Ishikawa (cell line): Measurements from ENCODE around the gene SEMA5A.

Experiments
- CEBPB ChIP-seq: IDR thresholded peaks from 2 replicates; pipeline ENCODE4 v1.6.1; 2012
- CREB1 ChIP-seq: IDR thresholded peaks from 2 replicates; pipeline ENCODE4 v1.6.1; 2012; ENCODE audit warnings: low read depth
- EGR1 ChIP-seq: IDR thresholded peaks from 2 replicates; pipeline ENCODE4 v1.6.1; 2012
- EP300 ChIP-seq: IDR thresholded peaks from 2 replicates; pipeline ENCODE4 v1.6.1; 2012; ENCODE audit warnings: borderline replicate concordance
- FOXM1 ChIP-seq: IDR thresholded peaks from 2 replicates; pipeline ENCODE4 v1.6.1; 2012; ENCODE audit warnings: low read depth, borderline replicate concordance
- RAD21 ChIP-seq: IDR thresholded peaks from 2 replicates; pipeline ENCODE4 v1.6.1; 2012; ENCODE audit warnings: low read depth
- TAF1 ChIP-seq: IDR thresholded peaks from 2 replicates; pipeline ENCODE4 v1.6.1; 2012; ENCODE audit warnings: low read depth, mild to moderate bottlenecking
- TCF12 ChIP-seq: IDR thresholded peaks from 2 replicates; pipeline ENCODE4 v1.6.1; 2012; ENCODE audit warnings: low read depth
- TEAD4 ChIP-seq: IDR thresholded peaks from 2 replicates; pipeline ENCODE4 v1.6.1; 2012
- YY1 ChIP-seq: IDR thresholded peaks from 2 replicates; pipeline ENCODE4 v1.6.1; 2012; ENCODE audit warnings: low read depth
- ZBTB7A ChIP-seq: IDR thresholded peaks from 2 replicates; pipeline ENCODE4 v1.6.1; 2012; ENCODE audit warnings: low read depth
- TF ChIP-seq, protein P1 (sequence below): IDR thresholded peaks from 2 replicates; pipeline ENCODE4 v1.6.1; 2012; ENCODE audit warnings: low read depth, mild to moderate bottlenecking
- TF ChIP-seq, protein P2 (sequence below): IDR thresholded peaks from 2 replicates; pipeline ENCODE4 v1.6.1; 2012

DNA sequence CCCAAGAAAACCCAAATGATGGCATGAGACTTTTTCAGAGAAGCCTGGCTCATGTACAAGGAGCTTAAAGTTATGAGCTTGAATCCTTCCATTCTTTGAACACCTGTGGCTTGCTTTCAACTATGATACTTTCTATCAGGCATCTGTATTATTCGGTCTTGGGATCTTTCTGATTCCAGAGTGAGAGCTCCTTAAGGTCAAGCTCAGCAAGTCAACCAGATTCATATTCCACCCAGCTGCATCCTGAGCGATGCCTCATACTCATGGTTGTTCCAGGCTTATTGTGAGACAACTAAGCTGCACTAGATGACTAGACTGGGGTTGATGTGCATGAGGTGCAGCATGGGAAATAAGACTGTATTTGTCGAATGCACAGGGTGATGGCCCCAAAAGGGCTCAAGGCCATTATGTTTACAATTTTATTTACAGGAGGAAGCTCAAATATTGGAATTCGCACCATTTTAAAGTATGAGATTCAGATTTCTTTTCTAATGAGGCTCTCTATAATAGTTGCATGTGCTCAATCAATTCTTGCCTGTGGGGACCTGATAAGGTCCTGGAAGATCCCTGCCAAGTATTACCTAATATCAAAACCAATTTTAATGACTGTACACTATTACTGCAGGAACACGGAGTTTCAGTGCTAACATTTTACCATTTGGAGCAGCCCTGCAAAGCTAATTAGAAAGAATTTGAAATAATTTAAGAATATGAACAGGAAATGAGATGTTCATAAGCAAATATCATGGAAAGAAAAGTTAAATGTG is 453.8 kb downstream of the SEMA5A start:
- TF ChIP-seq, protein P1, sequence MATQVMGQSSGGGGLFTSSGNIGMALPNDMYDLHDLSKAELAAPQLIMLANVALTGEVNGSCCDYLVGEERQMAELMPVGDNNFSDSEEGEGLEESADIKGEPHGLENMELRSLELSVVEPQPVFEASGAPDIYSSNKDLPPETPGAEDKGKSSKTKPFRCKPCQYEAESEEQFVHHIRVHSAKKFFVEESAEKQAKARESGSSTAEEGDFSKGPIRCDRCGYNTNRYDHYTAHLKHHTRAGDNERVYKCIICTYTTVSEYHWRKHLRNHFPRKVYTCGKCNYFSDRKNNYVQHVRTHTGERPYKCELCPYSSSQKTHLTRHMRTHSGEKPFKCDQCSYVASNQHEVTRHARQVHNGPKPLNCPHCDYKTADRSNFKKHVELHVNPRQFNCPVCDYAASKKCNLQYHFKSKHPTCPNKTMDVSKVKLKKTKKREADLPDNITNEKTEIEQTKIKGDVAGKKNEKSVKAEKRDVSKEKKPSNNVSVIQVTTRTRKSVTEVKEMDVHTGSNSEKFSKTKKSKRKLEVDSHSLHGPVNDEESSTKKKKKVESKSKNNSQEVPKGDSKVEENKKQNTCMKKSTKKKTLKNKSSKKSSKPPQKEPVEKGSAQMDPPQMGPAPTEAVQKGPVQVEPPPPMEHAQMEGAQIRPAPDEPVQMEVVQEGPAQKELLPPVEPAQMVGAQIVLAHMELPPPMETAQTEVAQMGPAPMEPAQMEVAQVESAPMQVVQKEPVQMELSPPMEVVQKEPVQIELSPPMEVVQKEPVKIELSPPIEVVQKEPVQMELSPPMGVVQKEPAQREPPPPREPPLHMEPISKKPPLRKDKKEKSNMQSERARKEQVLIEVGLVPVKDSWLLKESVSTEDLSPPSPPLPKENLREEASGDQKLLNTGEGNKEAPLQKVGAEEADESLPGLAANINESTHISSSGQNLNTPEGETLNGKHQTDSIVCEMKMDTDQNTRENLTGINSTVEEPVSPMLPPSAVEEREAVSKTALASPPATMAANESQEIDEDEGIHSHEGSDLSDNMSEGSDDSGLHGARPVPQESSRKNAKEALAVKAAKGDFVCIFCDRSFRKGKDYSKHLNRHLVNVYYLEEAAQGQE = no peak
- no peak for TF ChIP-seq EP300
- TF ChIP-seq, protein P2, sequence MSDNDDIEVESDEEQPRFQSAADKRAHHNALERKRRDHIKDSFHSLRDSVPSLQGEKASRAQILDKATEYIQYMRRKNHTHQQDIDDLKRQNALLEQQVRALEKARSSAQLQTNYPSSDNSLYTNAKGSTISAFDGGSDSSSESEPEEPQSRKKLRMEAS = no peak
- no peak for TF ChIP-seq RAD21
- TF ChIP-seq YY1 = no peak
- TF ChIP-seq ZBTB7A = no peak
- no peak for TF ChIP-seq EGR1
- TF ChIP-seq CEBPB = no peak
- TF ChIP-seq FOXM1 = no peak
- no peak for TF ChIP-seq TAF1
- TF ChIP-seq TCF12 = no peak
- no peak for TF ChIP-seq CREB1
- no peak for TF ChIP-seq TEAD4
